Omental fat pad (tissue), 4 donors: ENCODE results near the gene PIN1. TPM values are rescaled to one million over a fixed set of nuclear protein-coding genes. Genes with fewer than 3 reads are reported as not detected.

Experiments
- ATAC-seq: fragments of 150-250 bp; one replicate; pipeline ENCODE4 v1.9.1; 2016; ENCODE audit warnings: mild to moderate bottlenecking, moderate library complexity; ENCODE audit not compliant: low FRiP score
- DNase-seq: peaks from one replicate; pipeline ENCODE4 v3.0.0-alpha.2; 2019; ENCODE audit warnings: low spot score
- CTCF ChIP-seq, 3 donors: fragments of 450-650 bp; IDR thresholded peaks; one replicate each; pipeline ENCODE4 v1.5.1; 2016 to 2017; ENCODE audit warnings: antibody characterized with exemption in 3 of 3, mild to moderate bottlenecking in 3 of 3, moderate library complexity in 2 of 3
- total RNA-seq, 4 donors: library from RNA; depleted of rRNA; stranded (reverse); fragments of >200 nt; gene quantifications; one replicate each; pipeline ENCODE4 v1.1.0, GENCODE V29; 2016

Gene PIN1
- total RNA-seq, 4 donors from 2014 or later, result 59.3 to 97.7 (median 77.0) TPM

DNA sequence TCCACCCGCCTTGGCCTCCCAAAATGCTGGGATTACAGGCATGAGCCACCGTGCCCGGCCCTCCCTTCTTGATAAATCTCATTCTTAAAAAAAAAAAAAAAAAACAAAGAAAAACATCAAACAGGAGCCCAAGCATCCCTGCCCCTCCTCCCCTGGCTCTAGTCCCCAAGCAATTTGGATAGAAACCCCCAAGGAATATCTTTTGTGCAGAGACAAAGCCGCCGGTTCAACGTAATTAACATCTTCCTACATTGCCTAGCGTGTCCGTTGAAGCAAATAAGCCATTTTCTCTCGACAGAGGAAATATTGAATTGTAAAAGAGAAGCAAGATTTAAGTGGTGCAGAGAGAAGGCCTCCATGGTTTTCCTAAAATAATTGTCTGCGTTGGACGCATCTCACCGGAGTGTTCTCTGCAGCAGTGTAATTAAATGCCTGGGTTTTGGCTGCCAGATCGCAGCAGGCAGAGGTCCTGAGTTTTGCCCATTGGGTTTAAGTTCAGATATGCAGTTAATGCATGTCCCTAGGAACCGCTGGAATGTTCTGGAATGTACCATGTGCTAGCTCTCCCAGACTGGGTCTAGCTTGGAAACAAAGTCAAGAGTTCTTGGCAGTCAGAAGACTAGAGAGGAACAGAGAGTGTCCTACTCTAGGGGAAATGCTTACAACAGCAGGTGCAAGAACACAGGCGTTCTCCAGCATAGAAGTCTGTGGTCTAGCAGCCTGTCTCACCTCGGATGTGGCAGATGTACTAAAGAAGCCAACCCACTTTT is 30.8 kb downstream of the PIN1 start:
- ATAC-seq (no peak), DNase-seq (no peak)
- no peak for TF ChIP-seq CTCF (IDR thresholded peaks at IDR 0.05)

- ATAC-seq (no peak), DNase-seq (no peak)
- no peak for TF ChIP-seq CTCF (IDR thresholded peaks at IDR 0.05)
These were observed 34.0 kb downstream of the PIN1 start for GRCh38 chr19:9868983-9869617.

- ATAC-seq, result no peak
- no peak for DNase-seq
- TF ChIP-seq CTCF (IDR thresholded peaks at IDR 0.05), result no peak
These were observed 36.7 kb downstream of the PIN1 start for GRCh38 chr19:9871626-9872338.

GRCh38 chr19:9872618-9873242 is 37.6 kb downstream of the PIN1 start:
- no peak for DNase-seq
- TF ChIP-seq CTCF (IDR thresholded peaks at IDR 0.05), result no peak
- ATAC-seq, result no peak

DNA sequence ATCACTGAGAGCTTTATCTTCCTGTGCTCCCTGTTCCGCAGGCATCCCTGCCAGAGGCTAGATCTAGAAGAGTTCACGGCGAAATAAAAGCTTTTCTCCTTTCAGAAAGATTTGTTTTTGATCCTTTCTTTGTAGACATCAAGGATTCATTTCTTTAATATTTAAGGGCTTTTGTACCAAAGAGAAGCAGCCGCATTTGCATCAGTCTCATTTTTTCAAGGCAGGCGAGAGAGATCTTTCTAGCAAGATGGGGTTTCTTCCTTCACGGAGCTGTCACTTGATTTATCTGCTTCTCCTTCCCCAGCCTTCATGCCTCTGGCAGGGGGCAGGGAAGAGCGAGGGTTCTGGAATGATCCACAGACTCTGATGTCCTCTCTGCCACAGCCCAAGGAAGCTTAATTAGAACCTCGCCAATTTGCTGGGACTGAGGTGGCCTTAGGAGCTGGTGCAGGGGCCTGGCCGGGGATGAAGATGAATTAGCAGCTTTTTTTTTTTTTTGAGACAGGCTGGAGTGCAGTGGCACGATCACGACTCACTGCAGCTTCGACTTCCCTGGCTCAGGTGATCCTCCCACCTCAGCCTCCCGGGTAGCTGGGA is 40.0 kb downstream of the PIN1 start:
- TF ChIP-seq CTCF (IDR thresholded peaks at IDR 0.05), result no peak
- DNase-seq, result no peak
- ATAC-seq, result no peak

DNA sequence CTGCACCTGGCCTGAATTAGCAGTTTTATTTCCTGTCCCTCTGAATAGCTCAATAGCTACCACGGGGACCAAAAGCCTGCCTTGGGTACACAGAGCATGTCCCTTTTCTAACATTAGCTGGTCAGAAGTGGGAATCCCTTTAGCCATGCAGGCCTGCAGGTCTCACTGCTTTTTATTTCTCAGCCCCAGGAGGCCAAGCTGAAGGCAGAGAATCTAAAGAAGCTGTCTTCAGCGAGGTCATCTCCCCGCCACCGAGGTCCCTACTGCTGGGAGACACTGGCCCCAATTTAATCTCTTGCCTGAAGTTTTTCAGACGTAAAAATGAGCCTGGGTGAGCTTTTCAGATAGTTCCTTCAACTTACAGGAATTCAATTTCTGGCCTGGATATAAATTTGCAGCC is 40.7 kb downstream of the PIN1 start:
- no peak for ATAC-seq
- no peak for TF ChIP-seq CTCF (IDR thresholded peaks at IDR 0.05)
- no peak for DNase-seq
